Ovary (tissue), 1 donor: Measurements from ENCODE around the gene BICRA.

Experiments used
- EP300 ChIP-seq: sonication (generic); formaldehyde crosslinking; IDR thresholded peaks from one replicate; pipeline ENCODE4 v1.6.1; 2017; ENCODE audit warnings: antibody characterized with exemption
- POLR2A ChIP-seq: fragments of 450-650 bp; IDR thresholded peaks from one replicate; pipeline ENCODE4 v1.6.1; 2017; ENCODE audit warnings: antibody characterized with exemption, mild to moderate bottlenecking, moderate library complexity

GRCh38 chr19:47741544-47742140 is 132.7 kb downstream of the BICRA start:
- TF ChIP-seq POLR2A (no peak), EP300 (no peak)
